Fibroblast of upper back skin (primary cell): ENCODE measurements around the gene SMIM3.
"Not testable (repeated sequence)": the region's sequence is repeated elsewhere in the genome, so short reads cannot be mapped to it uniquely, and the experiment has no call there.

Experiments
- DNase-seq: peaks from one replicate; pipeline ENCODE4 v3.0.0-alpha.2; 2013

Gene SMIM3

DNA sequence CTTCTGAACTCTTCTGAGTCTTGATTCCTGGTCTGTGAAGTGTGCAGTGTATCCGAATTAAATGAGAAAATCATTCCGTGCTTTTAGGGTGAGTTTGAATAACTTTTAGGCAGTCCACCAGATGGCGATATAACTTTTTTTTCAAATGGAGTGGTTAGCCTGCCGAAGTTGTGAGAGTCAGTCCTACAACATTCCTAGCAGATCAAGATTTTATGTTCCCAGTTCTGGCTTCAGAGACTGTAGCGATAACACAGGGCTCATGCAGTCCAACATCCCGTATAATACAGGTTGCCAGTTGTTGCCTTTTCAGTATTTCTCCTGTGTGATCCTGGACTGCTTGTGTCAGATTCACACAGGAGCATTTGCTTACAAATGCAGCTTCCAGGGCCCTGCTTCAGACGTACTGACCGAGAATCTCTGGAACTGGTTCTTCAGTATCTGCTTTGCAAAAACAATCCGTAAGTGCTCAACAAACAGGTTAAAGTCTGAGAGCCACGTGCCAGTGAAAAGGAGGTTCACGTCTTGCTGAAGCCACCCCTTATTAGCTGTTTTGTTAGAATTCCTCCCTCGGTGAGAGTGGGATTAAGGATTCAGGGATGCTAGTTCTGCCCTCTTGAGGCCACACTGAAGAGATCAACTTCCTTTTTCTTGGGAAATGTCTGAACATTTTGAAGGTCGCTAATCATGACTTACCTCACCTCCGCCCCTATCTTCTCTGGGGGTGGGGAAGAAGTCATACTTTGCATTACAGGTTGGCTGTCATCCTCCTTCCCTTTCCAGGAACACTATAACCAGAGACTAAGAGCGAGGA is 22.8 kb downstream of the SMIM3 start:
- peak; percentile 74 for DNase-seq

- DNase-seq, result no peak
Observed at GRCh38 chr5:150804388-150804787, 25.8 kb downstream of the SMIM3 start.

DNA sequence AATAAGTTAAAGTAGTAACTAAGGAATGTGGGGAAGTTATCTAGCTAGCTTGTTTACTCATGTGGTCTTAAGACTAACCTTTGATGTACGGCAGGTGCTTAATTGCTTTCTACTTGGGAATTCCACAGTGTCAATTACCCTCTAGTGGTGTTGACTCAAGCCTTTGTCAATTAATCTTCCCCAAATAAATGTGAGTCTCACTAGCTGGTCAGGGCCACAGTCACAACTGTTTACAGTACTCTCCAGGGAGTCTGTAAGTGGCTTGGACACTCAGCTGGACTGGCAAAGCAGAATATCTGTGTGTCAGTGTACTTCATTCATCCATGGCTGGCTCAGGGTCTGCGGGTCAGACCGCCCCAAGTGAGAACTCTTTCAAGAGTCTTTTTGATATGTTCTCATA is 30.8 kb downstream of the SMIM3 start:
- DNase-seq, result no peak

- no peak for DNase-seq
Observed at GRCh38 chr5:150815010-150815409, 36.5 kb downstream of the SMIM3 start.

GRCh38 chr5:150816946-150817345 is 38.4 kb downstream of the SMIM3 start:
- no peak for DNase-seq

DNA sequence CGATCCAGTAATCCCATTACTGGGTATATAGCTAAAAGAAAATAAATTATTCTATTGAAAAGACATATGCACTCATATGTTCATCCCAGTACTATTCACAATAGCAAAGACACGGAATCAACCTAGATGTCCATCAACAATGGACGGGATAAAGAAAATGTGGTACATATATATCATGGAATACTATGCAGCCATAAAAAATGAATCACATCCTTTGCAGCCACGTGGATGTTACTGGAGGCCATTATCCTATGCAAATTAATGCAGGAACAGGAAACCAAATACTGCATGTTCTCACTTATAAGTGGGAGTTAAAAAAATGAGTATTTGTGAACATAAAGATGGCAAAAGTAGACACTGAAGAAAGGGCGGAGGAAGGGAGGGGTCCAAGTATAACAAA is 51.2 kb downstream of the SMIM3 start:
- no peak for DNase-seq

GRCh38 chr5:150831821-150832220 is 53.3 kb downstream of the SMIM3 start:
- DNase-seq, result not testable (repeated sequence)

DNA sequence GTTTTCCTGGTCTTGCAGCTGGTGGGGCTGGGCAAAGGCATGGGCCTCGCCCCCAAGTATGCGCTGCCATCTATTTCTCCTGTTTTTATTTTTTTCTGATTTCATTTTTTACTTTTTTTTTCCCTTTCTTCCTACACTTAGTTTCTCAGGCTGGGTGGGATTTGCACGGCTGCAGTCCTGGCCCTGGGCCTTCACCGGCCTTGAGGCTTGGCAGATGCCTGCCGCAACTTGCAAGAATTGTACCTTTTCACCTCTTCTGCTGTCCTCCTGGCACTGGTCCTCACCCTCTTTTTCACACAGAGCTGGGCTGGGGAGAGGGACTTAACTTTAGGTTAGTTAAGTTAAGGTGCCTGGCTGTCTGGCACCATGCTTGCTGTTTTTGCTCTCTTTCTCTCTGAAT is 57.5 kb downstream of the SMIM3 start:
- no peak for DNase-seq

GRCh38 chr5:150836703-150837102 is 58.1 kb downstream of the SMIM3 start:
- no peak for DNase-seq

- not testable (repeated sequence) for DNase-seq
Observed at GRCh38 chr5:150845185-150845859, 66.8 kb downstream of the SMIM3 start.

GRCh38 chr5:150846308-150846653 is 67.7 kb downstream of the SMIM3 start, which contains the start of gene IRGM:
TSS of gene IRGM (plus strand) at chr5:150846521. CDS start at chr5:150848124, 1,603 bp downstream.
- DNase-seq, result not testable (repeated sequence)
